ENCODE results near the gene NHSL2. TPM values are rescaled to one million over a fixed set of nuclear protein-coding genes. Genes with fewer than 3 reads are reported as not detected.

NHSL2 gene
- total and polyA plus RNA-seq, 8 donors = under 0.01 to 6.4 (median 1.7) TPM

DNA sequence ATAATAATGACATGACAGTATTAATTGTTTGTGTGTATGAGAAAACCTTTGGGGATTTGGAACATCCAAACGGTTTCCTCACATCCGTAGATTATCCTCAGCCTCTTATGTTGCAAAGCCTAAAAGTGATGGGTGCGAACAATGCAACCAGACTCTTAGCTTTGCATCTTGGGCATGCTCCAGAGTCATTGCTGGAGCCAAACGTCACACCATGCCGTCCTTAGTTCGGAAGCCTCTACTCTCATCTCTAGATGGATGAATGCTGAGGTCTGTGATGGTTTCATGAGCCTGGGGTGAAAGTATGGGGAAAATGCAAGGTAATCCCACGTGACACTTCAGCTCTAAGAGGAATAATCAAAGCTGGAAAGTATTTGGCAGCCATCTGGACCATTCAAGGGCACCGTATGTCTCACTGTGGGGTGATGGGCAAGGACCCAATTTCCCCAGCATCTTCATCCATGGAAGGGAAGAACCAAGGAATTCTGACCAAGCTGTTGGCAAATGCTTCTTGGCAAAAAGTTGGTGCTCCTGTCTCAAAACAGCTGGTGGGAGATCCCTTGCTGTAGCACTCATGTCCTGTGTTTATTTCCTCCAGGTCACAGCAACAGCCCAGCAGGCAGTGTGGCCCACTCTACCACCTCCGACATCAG is 227.3 kb downstream of the NHSL2 start:
- intact Hi-C loops (cut with DNase I; ENCODE audit: low total_unique reads) = loop anchor here (10.0 kb wide), 1 partner anchor 133 kb away; no protein-coding TSS in a partner anchor
- H3K4me3 ChIP-seq = no peak overlapping the region
- peaks cover 0 to 28% (median 22%) of the 10 kb centered on the region in 4 donors for H3K36me3 ChIP-seq
- 72 to 92% (median 89%) methylated on average over 8 to 9 of the region's 9 CpGs for WGBS, 5 donors
- no peaks in the 10 kb centered on the region for H3K9me3 ChIP-seq
- TF ChIP-seq POLR2AphosphoS5 (IDR thresholded peaks at IDR 0.05) = no peak
- no peak for TF ChIP-seq POLR2A (IDR thresholded peaks at IDR 0.05)
- TF ChIP-seq, protein P1, sequence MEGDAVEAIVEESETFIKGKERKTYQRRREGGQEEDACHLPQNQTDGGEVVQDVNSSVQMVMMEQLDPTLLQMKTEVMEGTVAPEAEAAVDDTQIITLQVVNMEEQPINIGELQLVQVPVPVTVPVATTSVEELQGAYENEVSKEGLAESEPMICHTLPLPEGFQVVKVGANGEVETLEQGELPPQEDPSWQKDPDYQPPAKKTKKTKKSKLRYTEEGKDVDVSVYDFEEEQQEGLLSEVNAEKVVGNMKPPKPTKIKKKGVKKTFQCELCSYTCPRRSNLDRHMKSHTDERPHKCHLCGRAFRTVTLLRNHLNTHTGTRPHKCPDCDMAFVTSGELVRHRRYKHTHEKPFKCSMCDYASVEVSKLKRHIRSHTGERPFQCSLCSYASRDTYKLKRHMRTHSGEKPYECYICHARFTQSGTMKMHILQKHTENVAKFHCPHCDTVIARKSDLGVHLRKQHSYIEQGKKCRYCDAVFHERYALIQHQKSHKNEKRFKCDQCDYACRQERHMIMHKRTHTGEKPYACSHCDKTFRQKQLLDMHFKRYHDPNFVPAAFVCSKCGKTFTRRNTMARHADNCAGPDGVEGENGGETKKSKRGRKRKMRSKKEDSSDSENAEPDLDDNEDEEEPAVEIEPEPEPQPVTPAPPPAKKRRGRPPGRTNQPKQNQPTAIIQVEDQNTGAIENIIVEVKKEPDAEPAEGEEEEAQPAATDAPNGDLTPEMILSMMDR (IDR thresholded peaks at IDR 0.05) = no peak
- TF ChIP-seq EP300 (IDR thresholded peaks at IDR 0.05) = no peak
- no peak for DNase-seq
- no peak overlapping the region for H3K27ac ChIP-seq
- no peaks in the 10 kb centered on the region for H3K4me1 ChIP-seq
- peaks cover 0 to 19% (median 0%) of the 10 kb centered on the region in 3 donors for H3K27me3 ChIP-seq

DNA sequence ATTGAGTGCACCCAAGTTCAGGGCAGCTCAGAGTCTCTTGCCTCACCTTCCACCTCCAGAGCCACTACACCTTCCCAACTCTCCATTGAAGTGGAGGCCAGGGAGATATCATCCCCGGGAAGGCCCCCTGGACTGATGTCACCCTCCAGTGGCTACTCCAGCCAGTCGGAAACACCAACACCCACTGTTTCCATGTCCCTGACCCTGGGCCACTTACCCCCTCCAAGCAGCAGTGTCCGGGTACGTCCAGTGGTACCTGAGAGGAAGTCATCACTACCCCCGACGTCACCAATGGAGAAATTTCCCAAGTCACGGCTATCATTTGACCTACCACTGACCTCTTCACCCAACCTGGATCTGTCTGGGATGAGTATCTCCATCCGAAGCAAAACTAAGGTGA is 228.9 kb downstream of the NHSL2 start:
- DNase-seq = no peak
- H3K27me3 ChIP-seq = peaks cover 0 to 15% (median 0%) of the 10 kb centered on the region in 3 donors
- intact Hi-C loops (cut with DNase I; ENCODE audit: low total_unique reads) = loop anchor here (10.0 kb wide), 1 partner anchor 135 kb away; no protein-coding TSS in a partner anchor

DNA sequence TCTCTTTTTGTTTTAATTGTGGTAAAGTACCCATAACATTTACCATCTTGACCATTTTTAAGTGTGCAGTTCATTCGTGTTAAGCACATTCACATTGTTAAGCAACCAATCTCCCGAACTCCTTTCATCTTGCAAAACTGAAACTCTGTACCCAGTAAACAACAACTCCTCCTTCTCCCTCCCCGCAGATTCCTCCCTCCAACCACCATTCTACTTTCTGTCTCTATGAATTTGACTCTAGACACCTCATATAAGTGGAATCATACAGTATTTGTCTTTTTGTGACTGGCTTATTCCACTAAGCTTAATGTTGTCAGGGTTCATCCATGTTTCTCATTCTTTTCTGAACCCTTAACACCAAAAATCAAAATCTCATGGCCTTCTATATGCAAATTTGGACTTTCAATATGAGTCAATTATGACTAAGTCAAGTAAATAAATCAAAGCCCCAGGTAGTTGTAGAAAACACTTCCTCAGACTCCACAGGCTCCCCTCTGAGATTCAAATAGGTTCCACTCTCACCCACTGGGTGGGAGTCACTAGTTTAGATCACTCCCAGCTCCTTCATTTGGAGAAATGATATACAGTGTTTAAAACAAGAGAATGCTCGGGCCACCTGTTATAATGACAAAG is 230.8 kb downstream of the NHSL2 start:
- Histone ChIP-seq H3K27ac (no peak overlapping the region), H3K27me3 (peaks cover 0 to 9% (median 0%) of the 10 kb centered on the region in 3 donors), H3K36me3 (peaks cover 0 to 28% (median 22%) of the 10 kb centered on the region in 4 donors), H3K4me3 (no peak overlapping the region), H3K4me1 (no peaks in the 10 kb centered on the region), H3K9me3 (no peaks in the 10 kb centered on the region)
- 60 to 82% (median 68%) methylated on average over 4 of the region's 4 CpGs for WGBS, 5 donors
- no peak for DNase-seq
- TF ChIP-seq POLR2AphosphoS5 (IDR thresholded peaks at IDR 0.05) = no peak
- TF ChIP-seq POLR2A (IDR thresholded peaks at IDR 0.05) = no peak
- no peak for TF ChIP-seq EP300 (IDR thresholded peaks at IDR 0.05)
- intact Hi-C loops (cut with DNase I; ENCODE audit: low total_unique reads) = no loop called here

More for the DNA sequence above, 228.9 kb downstream of the NHSL2 start:
- Histone ChIP-seq H3K27ac (no peak overlapping the region), H3K4me1 (no peaks in the 10 kb centered on the region), H3K36me3 (peaks cover 0 to 28% (median 22%) of the 10 kb centered on the region in 4 donors), H3K4me3 (no peak overlapping the region), H3K9me3 (no peaks in the 10 kb centered on the region)
- no peak for TF ChIP-seq POLR2AphosphoS5 (IDR thresholded peaks at IDR 0.05)
- TF ChIP-seq, protein P1 (IDR thresholded peaks at IDR 0.05) = no peak
- no peak for TF ChIP-seq POLR2A (IDR thresholded peaks at IDR 0.05)
- no peak for TF ChIP-seq EP300 (IDR thresholded peaks at IDR 0.05)
- WGBS, 5 donors = 90 to 100% (median 92%) methylated on average over 3 to 8 of the region's 8 CpGs

GRCh38 chrX:72142094-72142793 is 231.6 kb downstream of the NHSL2 start:
- 47 to 65% (median 55%) methylated on average over 8 of the region's 8 CpGs for WGBS, 5 donors
- TF ChIP-seq EP300 (IDR thresholded peaks at IDR 0.05) (no peak), POLR2A (IDR thresholded peaks at IDR 0.05) (no peak), POLR2AphosphoS5 (IDR thresholded peaks at IDR 0.05) (no peak)
- TF ChIP-seq, protein P1 (IDR thresholded peaks at IDR 0.05) = no peak
- H3K9me3 ChIP-seq = no peaks in the 10 kb centered on the region
- H3K4me1 ChIP-seq = no peaks in the 10 kb centered on the region
- peaks cover 0 to 9% (median 0%) of the 10 kb centered on the region in 3 donors for H3K27me3 ChIP-seq
- intact Hi-C loops (cut with DNase I; ENCODE audit: low total_unique reads) = no loop called here
- peak in 1 of 2 donors; percentile 82 for DNase-seq
- H3K36me3 ChIP-seq = peaks cover 0 to 28% (median 22%) of the 10 kb centered on the region in 4 donors
- no peak overlapping the region for H3K4me3 ChIP-seq
- H3K27ac ChIP-seq = no peak overlapping the region
